GM20431 (cell line): ENCODE measurements around the gene CBR1.

ENCODE experiments used
- in situ Hi-C: fragments of 300-500 bp; cut with MseI, MboI; formaldehyde crosslinking; loops from one replicate; pipeline ENCODE4 v1.15.0; 2020; ENCODE audit warnings: low sequenced_read_pairs; ENCODE audit not compliant: unreplicated experiment

The CBR1 gene

DNA sequence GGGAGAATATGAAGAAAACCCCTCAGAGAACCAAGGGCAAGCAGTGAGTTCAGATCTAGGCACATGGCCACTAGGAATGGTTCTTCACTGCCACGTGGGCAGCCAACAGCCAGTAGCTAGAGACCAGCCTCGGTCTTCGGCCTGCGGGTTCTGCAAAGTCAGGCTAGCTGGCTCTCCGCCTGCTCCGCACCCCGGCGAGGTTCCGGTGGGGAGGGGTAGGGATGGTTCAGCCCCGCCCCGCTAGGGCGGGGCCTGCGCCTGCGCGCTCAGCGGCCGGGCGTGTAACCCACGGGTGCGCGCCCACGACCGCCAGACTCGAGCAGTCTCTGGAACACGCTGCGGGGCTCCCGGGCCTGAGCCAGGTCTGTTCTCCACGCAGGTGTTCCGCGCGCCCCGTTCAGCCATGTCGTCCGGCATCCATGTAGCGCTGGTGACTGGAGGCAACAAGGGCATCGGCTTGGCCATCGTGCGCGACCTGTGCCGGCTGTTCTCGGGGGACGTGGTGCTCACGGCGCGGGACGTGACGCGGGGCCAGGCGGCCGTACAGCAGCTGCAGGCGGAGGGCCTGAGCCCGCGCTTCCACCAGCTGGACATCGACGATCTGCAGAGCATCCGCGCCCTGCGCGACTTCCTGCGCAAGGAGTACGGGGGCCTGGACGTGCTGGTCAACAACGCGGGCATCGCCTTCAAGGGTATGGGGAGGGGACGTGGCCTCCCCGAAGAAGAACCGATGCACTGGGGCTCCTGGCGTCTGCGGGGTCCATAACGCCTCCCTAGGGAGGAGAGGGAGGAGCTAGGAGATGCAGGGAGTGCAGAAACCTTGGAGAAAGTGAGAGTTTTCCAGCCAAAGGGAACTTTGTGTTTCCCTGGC lies at the start of gene CBR1:
CBR1 (plus strand) TSS at position 312 of the 871 bp plus-strand sequence; CDS start at position 404, 92 bp downstream.
- in situ Hi-C loops, result no loop called here

GRCh38 chr21:36021251-36021837 lies 48.5 kb upstream of the CBR1 start:
- in situ Hi-C loops, result no loop called here

GRCh38 chr21:36022427-36023091 lies 47.3 kb upstream of the CBR1 start:
- in situ Hi-C loops, result no loop called here

GRCh38 chr21:36023092-36023480 lies 46.7 kb upstream of the CBR1 start:
- in situ Hi-C loops, result no loop called here

- in situ Hi-C loops, result no loop called here
Observed at GRCh38 chr21:36024782-36025181, 45.0 kb upstream of the CBR1 start.

- in situ Hi-C loops, result no loop called here
Observed at GRCh38 chr21:36027347-36027746, 42.5 kb upstream of the CBR1 start.

GRCh38 chr21:36028127-36029069 lies 41.4 kb upstream of the CBR1 start:
- in situ Hi-C loops, result no loop called here

DNA sequence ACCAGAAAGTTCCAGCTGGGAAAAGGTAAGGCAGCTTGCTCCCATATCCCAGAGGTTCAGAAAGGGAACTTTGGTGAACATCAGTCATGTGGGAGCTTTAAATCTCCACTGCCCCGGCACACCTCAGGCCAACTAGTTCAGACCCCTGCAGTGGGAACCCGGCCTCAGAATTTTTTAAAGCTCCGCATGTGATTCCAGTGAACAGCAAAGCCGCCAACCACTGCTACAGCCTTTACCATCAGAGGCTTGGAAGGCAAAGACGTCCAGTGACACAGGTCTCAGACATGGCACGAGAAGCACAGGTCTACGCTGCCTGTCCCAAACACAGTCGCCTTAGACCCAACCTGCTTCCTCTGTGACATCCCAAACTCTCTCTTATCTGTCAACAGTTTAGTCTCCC lies 40.5 kb upstream of the CBR1 start:
- in situ Hi-C loops, result no loop called here

- in situ Hi-C loops, result no loop called here
Observed at GRCh38 chr21:36030581-36031189, 39.1 kb upstream of the CBR1 start.

- in situ Hi-C loops, result no loop called here
Observed at GRCh38 chr21:36032647-36033406, 37.0 kb upstream of the CBR1 start.

DNA sequence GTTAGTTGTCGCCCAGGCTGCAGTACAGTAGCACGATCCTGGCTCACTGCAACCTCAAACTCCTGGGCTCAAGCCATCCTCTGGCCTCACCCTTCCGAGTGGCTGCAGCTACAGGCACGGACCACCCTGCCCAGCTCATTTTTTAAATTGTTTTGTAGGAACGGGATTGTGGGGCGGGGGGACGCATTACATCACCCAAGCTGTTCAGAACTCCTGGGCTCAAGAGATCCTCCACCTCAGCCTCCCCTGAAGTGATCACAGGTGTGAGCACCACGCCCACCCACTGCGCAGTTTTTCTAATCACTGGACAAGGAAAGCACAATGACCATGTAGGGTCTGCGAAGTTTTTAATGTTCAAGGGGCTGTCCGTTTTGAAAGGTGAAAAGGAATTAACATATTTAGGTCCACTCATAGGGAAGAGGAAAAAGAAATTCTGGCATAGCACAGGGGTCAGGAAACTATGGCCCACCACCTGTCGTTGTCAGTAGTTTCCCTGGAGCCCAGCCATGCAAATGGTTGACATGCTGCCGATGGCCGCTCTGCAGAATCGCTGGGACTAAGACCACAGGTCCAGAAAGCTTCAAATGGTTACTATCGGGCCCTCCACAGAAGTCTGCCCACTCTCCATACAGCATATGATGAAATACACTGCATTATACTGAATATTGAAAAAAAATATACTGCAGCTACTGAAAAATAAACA lies 35.5 kb upstream of the CBR1 start:
- in situ Hi-C loops, result no loop called here

DNA sequence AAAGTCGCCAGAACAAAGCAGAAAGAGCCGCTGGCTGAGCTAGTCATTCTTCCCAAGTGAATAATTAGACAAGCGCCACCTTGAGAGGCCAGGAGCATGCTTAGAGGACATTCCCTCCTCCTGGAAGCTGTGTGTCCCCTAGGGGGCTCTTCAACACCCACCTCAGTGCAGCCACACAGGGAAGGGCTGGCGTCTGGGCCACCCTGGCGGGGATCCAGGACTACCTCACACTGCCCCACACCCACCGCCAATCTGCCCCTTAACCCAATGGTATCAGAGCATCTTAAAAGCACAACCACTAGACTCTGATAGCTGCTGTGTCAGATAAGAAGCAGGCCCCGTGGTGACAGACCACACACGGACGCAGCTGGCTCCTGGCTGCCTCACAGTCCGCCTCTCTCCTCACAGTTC lies 34.4 kb upstream of the CBR1 start:
- in situ Hi-C loops, result no loop called here

- in situ Hi-C loops, result no loop called here
Observed at GRCh38 chr21:36038701-36039497, 30.9 kb upstream of the CBR1 start.

GRCh38 chr21:36039861-36040260 lies 30.0 kb upstream of the CBR1 start:
- in situ Hi-C loops, result no loop called here

GRCh38 chr21:36040389-36040788 lies 29.4 kb upstream of the CBR1 start:
- in situ Hi-C loops, result no loop called here

GRCh38 chr21:36041910-36042309 lies 27.9 kb upstream of the CBR1 start:
- in situ Hi-C loops, result no loop called here

- in situ Hi-C loops, result no loop called here
Observed at GRCh38 chr21:36044056-36044455, 25.8 kb upstream of the CBR1 start.

DNA sequence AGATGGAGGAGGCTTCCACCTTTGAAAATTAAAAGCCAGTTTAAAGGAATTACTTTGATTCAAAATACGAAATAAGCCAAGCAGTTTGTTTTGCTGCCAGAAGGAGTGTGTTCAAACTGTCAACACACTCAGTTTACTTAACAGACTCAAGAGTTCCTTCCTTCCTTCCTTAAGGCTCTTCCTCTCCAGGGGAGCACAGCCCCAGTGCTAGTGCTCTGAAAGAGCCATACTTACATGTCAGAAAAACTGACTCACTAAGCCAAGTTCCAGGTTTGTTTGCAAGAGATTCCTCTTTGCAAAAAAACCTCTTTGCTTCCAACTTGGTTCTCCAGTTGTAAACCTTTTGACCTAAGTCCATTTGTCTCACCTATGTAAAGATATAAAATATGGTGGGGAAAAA lies 23.8 kb upstream of the CBR1 start:
- in situ Hi-C loops, result no loop called here
